OCI-LY3 (cell line): ENCODE results near the gene FLRT1.

Source experiments
- H2AFZ ChIP-seq: fragments of 200-600, 300-600 bp; shearing (Covaris generic); 2 replicates; pipeline ENCODE4 v1.6.0; 2014; ENCODE audit warnings: antibody characterized with exemption, low read depth, low read length
- H3K27ac ChIP-seq: fragments of 200-600, 300-600 bp; sonication (generic); 2 replicates; pipeline ENCODE4 v1.5.1; 2014; ENCODE audit warnings: mild to moderate bottlenecking, low read length, moderate library complexity, mixed read lengths
- H3K27me3 ChIP-seq: fragments of 200-600, 300-600 bp; sonication (generic); 2 replicates; pipeline ENCODE4 v1.6.1; 2014; ENCODE audit warnings: low read depth, low read length, mixed read lengths
- H3K36me3 ChIP-seq: fragments of 200-600, 300-600 bp; sonication (generic); replicated peaks from 2 replicates; pipeline ENCODE3; 2014; ENCODE audit warnings: low read depth, low read length, mixed read lengths
- H3K4me1 ChIP-seq: fragments of 300-600, 200-600 bp; sonication (generic); 2 replicates; pipeline ENCODE4 v1.6.1; 2014; ENCODE audit warnings: low read length, mixed read lengths
- H3K4me2 ChIP-seq: fragments of 200-600, 300-600 bp; sonication (generic); 2 replicates; pipeline ENCODE4 v1.6.1; 2014; ENCODE audit warnings: low read length, mixed read lengths
- H3K4me3 ChIP-seq: fragments of 300-600, 200-600 bp; sonication (generic); 2 replicates; pipeline ENCODE4 v1.5.1; 2014; ENCODE audit warnings: antibody characterized with exemption, mild to moderate bottlenecking, low read length, moderate library complexity
- H3K79me2 ChIP-seq: fragments of 300-600, 200-600 bp; shearing (Covaris generic); 2 replicates; pipeline ENCODE4 v1.6.1; 2014; ENCODE audit warnings: mild to moderate bottlenecking, low read length, mixed read lengths
- H3K9ac ChIP-seq: fragments of 300-600, 200-600 bp; shearing (Covaris generic); 2 replicates; pipeline ENCODE4 v1.6.0; 2014; ENCODE audit warnings: mild to moderate bottlenecking, low read length, moderate library complexity
- H3K9me3 ChIP-seq: fragments of 200-600, 300-600 bp; shearing (Covaris generic); 2 replicates; pipeline ENCODE4 v1.6.1; 2014; ENCODE audit warnings: low read length, mixed read lengths; ENCODE audit not compliant: insufficient read depth
- H4K20me1 ChIP-seq: fragments of 200-600, 300-600 bp; sonication (generic); 2 replicates; pipeline ENCODE4 v1.6.1; 2016; ENCODE audit warnings: low read length, mixed read lengths; ENCODE audit not compliant: insufficient read depth
- EZH2phosphoT487 ChIP-seq: fragments of 200-600 bp; shearing (Covaris generic); IDR thresholded peaks from 2 replicates; pipeline ENCODE4 v1.6.1; 2018; ENCODE audit warnings: antibody characterized with exemption, mixed run types, low read depth
- TF ChIP-seq, protein P1 (sequence below): fragments of 200-600, 300-600 bp; sonication (generic); IDR thresholded peaks from 2 replicates; pipeline ENCODE4 v1.5.1; 2014; ENCODE audit warnings: antibody characterized with exemption, low read length, low read depth

FLRT1 gene

DNA sequence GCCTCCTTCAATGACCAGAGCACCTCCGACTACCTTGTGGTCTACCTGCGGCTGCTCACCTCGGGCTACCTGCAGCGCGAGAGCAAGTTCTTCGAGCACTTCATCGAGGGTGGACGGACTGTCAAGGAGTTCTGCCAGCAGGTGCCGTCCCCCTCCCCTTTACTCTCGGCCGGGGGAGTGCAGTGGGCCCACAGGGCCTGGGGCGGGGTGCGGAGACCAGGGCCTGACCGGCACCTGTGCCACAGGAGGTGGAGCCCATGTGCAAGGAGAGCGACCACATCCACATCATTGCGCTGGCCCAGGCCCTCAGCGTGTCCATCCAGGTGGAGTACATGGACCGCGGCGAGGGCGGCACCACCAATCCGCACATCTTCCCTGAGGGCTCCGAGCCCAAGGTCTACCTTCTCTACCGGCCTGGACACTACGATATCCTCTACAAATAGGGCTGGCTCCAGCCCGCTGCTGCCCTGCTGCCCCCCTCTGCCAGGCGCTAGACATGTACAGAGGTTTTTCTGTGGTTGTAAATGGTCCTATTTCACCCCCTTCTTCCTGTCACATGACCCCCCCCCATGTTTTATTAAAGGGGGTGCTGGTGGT lies 38.5 kb upstream of the FLRT1 start:
- Histone ChIP-seq H2AFZ (no peak overlapping the region), H3K9me3 (no peaks in the 10 kb centered on the region), H4K20me1 (peaks cover 32% of the 10 kb centered on the region), H3K27me3 (no peaks in the 10 kb centered on the region), H3K27ac (no peak overlapping the region), H3K4me3 (no peak overlapping the region), H3K9ac (no peak overlapping the region), H3K36me3 (peaks cover 27% of the 10 kb centered on the region), H3K79me2 (peaks cover 5% of the 10 kb centered on the region; the same call in 1 of the 2 replicates), H3K4me2 (no peak overlapping the region), H3K4me1 (peaks cover 8% of the 10 kb centered on the region; the same call in 1 of the 2 replicates)
- TF ChIP-seq EZH2phosphoT487 = no peak
- TF ChIP-seq, protein P1, sequence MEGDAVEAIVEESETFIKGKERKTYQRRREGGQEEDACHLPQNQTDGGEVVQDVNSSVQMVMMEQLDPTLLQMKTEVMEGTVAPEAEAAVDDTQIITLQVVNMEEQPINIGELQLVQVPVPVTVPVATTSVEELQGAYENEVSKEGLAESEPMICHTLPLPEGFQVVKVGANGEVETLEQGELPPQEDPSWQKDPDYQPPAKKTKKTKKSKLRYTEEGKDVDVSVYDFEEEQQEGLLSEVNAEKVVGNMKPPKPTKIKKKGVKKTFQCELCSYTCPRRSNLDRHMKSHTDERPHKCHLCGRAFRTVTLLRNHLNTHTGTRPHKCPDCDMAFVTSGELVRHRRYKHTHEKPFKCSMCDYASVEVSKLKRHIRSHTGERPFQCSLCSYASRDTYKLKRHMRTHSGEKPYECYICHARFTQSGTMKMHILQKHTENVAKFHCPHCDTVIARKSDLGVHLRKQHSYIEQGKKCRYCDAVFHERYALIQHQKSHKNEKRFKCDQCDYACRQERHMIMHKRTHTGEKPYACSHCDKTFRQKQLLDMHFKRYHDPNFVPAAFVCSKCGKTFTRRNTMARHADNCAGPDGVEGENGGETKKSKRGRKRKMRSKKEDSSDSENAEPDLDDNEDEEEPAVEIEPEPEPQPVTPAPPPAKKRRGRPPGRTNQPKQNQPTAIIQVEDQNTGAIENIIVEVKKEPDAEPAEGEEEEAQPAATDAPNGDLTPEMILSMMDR = no peak

DNA sequence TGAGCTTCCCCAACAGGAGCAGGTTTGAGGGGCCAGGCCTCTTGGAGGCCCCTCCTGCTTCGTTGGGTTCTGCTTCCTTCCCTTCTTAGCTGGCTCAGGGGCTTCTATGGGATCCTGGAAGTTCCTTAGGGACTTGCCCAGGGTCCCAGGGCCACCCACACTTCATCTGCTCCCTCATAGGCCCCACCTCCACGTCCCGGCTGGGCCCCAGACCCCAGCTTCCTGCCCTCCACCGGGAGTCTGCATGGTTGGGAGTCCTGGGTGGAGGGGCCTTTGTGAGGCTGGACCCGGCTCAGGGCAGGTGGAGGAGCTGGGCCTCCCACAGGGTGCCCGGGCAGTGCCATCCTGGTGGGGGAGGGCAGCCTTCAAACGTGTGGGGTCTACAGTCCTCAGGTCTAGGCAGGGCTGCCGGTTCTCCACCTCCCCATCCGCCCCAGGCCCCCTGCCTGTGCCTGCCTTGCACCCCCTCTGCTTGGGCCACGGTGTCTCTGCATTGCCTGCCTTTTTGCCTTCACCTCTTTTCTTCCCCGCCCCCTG lies 37.9 kb upstream of the FLRT1 start:
- Histone ChIP-seq H2AFZ (no peak overlapping the region), H3K79me2 (peaks cover 5% of the 10 kb centered on the region; the same call in 1 of the 2 replicates), H3K4me3 (no peak overlapping the region), H3K9me3 (no peaks in the 10 kb centered on the region), H3K27me3 (no peaks in the 10 kb centered on the region), H3K4me1 (peaks cover 8% of the 10 kb centered on the region; the same call in 1 of the 2 replicates), H3K27ac (no peak overlapping the region), H4K20me1 (peaks cover 32% of the 10 kb centered on the region), H3K9ac (no peak overlapping the region), H3K4me2 (no peak overlapping the region), H3K36me3 (peaks cover 27% of the 10 kb centered on the region)
- TF ChIP-seq EZH2phosphoT487 = no peak
- TF ChIP-seq, protein P1 = no peak

DNA sequence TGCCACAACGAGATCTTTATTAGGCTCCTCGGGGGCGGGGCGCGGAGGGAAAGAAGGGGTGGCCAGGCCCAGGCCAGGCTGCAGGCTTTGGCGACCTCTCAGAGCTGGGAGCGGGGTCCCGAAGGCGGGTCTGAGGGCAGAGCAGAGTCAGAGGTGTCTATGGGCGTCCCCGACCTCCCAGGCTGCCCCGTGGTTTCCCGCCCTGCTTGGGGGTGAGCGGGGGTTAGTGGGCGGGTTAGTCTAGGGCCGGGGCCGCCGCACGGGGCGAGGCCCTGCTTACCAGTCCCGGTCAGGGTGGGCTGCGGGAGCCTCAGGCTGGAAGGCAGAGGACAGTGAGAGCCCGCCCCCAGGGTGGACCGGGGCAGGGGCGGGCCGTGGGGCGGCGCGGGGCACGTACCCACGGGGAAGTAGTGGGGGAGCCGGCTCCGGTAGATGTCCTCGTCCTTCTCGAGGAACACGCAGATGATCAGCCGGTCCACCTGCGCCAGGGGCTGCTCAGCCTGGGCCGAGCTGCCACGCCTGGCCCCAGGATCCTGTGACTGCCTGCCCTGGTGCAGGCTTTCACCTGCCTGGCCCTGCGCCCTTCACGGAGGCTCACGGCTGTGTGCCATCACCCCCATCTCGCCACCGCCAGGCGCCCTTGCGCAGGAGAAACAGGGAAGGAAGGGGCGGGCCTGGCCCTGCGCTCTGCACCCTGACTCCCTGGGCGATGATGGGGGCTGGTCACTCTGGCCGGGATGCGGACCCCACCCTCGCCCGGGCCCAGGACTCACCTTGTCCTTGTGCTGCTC lies 37.0 kb upstream of the FLRT1 start:
- H3K4me2 ChIP-seq = no peak overlapping the region
- no peak overlapping the region for H3K27ac ChIP-seq
- H3K79me2 ChIP-seq = peaks cover 4% of the 10 kb centered on the region; the same call in 1 of the 2 replicates
- no peaks in the 10 kb centered on the region for H3K27me3 ChIP-seq
- H3K36me3 ChIP-seq = peaks cover 27% of the 10 kb centered on the region
- H2AFZ ChIP-seq = no peak overlapping the region
- no peaks in the 10 kb centered on the region for H3K9me3 ChIP-seq
- H3K4me1 ChIP-seq = peaks cover 8% of the 10 kb centered on the region; the same call in 1 of the 2 replicates
- TF ChIP-seq EZH2phosphoT487 = no peak
- TF ChIP-seq, protein P1 = no peak
- H3K9ac ChIP-seq = no peak overlapping the region
- no peak overlapping the region for H3K4me3 ChIP-seq
- H4K20me1 ChIP-seq = peaks cover 32% of the 10 kb centered on the region
